ENCODE data around the gene KRTAP13-2.

The KRTAP13-2 gene, protein sequence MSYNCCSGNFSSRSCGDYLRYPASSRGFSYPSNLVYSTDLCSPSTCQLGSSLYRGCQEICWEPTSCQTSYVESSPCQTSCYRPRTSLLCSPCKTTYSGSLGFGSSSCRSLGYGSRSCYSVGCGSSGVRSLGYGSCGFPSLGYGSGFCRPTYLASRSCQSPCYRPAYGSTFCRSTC

DNA sequence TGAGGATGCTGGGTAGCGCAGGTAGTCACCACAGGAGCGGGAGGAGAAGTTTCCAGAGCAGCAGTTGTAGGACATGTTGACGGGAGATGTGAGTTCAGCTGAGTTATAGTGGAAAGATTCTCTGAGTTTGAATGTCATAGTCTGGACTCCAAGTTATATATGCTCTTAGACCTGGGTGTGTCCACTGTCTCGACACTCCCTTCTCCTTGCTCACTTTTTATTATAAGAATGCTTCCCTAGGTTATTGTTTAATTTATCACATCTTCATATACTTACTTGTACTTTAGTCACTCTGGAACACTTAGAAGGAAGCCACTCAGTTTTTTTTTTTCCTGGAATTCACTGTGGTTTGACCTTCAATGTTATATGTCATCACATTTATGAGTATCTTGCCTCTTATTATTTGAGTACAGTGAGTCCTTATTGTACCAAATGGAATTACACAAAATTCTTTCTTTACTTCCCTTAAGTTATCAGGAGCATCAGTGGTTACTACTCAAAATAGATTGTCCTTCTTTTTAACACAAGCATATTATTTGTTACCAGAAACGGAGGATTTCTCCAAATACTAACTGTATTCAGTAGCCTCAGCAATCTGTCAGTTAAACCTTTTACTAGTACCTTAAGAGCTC is at the start of gene KRTAP13-2:
KRTAP13-2 (minus strand) TSS at position 133 of the 632 bp plus-strand sequence; CDS start at position 75, 58 bp downstream.
- no peak for DNase-seq

DNA sequence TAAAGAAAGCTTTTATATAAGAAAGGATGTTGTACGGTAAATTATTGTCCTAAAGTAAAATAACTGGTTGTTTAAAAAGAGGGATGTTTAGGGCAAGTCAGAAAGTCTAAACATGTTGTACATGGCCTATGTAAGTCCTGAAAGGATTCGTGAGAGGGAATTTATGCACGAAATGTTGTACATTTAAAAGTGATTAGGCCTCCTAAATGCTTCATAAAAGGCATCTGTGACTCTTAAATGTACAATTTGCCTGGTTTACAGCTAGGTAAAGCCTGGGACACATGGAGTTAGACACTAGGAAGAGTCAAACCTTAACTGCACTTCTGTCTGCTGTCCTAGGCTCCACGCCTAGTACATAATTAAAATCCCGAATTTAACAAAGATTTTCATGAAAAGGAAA is 43.9 kb upstream of the KRTAP13-2 start:
- no peak for DNase-seq

DNA sequence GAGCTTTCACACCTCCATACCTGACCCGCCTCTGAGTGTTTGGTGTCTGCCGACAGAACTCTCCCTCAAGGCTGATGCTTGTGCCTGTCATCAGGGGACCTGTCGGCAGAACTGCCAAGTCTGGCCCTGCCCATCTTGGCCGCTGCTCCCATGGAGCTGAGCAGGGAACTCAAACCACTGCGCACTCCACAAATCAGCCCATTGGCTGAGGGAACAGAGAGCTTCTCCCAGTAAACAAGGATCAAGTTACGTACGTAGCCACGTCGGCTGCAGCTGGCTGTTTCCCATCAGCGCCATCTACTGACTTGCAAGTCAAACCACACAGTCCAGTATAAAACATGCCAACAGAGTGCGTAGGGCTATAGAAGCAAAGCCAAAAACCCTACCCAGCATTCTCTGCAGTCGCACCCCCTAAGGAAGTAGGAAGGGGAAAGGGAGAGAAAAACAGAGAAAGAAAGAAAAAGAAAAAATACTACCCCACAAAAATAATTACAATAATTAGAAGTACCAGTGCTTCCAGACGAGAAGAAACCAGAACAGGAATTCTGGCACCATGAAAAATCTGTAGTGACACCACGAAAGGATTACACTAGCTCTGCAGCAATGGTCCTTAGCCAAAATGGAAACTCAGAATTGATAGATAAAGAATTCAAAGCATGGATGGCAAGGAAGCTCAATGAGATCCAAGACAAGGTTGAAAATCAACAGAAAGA is 36.9 kb upstream of the KRTAP13-2 start:
- DNase-seq = peak; percentile 59

DNA sequence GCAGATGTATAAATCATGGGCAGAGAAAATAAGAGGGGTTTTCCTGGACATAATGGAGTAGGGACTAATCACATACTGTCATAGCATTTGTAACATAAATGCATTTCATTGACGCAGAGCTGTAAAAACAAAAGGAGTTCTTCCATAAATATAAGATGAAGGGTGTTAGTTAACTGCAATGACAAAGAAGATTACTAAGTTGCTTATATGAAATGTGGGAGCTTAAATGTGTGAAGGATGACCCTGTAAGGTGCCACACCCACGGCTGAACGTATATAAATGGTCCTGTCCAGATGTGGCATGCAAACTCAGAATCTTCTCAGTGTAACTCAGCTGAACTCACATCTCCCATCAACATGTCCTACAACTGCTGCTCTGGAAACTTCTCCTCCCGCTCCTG is 23.7 kb upstream of the KRTAP13-2 start, which contains the start of gene KRTAP13-1:
KRTAP13-1 (plus strand) TSS at position 301 of the 400 bp plus-strand sequence; CDS start at position 357, 56 bp downstream.
- no peak for DNase-seq

DNA sequence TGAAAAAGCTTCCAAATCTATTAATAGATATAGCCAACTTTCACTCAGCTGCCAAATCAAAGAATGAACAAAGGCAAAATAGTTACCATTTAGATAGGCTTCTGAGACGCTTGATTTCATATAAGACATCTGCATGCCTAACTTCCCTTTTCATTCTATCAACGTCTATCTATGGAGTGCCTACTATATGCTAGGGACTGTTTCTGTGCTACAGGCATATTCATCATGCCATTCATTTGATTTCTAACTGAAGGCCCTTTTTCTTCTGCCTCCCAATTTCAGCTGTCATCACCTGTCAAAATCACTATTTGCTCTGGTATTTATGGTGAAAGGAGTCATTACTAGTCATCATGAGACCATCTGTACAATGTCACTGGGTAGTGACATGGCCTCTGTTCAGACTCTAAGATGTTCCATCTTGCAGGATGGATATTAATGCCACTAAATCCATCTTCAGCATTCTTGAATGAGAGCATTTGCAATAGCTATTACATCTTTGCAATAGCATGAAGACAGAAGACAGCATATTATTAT is 19.5 kb upstream of the KRTAP13-2 start:
- DNase-seq = no peak

DNA sequence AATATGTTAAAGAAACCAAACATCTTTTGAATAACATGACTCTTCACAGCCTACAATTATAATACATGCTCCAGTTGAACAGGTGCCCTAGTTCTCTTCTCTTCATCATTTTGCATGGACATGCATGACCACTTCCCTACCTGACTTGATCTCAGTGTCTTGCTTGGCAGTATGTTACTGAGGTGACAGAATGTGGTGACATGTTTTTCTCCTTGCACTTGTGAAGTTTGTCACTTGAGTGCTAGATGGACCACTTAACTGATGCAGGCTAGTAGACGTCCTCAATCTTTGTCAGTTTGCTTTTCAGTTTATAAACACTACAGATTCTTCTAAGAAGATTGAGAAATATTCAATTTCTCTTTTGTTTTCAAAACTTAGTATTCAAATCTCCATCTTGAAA is 10.1 kb upstream of the KRTAP13-2 start:
- no peak for DNase-seq

DNA sequence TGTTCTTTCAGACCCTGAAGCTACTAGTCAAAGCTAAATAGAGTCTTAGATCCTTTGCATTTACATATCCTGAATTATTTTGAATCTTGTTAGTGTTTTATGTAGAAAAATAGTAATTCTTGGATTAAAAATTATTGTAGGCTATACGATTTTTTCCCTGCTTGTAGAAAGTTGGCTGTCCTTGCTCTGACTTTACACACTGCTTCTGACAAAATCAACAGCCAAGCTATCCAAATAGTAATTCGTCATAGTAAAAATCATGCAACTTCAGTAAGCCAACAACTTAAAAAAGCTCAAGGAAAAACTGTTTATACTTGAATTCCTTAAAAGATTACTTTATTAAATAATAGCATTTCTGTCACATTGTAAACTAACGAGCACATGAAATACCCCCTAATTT is 16.2 kb downstream of the KRTAP13-2 start:
- DNase-seq = no peak

DNA sequence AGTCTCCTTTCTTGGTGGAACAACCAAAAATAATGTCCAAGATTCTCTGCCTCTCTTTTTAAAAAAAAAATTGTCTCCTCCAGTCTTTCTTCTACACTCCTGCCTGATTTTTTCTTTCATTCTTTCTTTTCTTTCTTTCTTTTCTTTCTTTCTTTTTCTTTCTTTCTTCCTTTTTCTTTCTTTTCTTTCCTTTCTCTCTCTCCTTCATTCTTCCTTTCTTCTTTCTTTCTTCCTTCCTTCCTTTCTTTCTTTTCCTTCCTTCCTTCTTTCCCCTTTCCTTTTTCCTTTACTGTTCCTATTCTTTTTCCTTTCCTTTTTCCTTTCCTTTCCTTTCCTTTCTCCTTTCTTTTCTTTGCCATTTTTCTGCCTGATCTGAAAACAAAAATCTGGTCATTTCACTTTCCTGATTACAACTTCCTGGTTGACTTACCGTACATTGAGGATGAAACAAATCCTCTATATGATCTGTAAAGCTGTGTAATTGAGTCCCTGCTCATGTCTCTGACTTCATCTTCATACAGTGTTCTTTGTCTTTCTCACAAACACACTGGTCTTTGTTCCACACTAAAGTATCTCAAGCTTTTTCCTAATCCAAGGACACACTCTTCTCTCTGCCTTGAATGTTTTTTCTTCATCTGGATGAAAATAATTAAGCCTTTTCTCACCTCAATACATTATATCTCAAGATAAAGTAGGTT is 17.6 kb downstream of the KRTAP13-2 start:
- no peak for DNase-seq

DNA sequence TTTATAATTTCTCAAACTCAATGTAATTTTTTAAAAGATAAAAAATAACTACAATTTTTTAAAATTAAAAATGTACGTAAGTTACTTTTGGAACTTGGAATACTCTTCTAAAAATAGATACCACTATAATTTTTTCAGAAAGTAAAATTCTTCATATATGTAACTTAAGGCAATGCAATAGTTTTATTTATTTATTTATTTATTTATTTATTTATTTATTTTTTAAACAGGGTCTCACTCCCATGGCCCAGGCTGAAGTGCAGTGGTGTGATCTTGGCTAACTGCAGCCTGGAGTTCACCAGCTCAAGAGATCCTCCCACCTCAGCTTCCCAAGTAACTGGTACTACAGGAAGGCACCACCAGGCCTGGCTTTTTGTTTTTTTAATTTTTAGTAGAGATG is 20.5 kb downstream of the KRTAP13-2 start:
- no peak for DNase-seq

DNA sequence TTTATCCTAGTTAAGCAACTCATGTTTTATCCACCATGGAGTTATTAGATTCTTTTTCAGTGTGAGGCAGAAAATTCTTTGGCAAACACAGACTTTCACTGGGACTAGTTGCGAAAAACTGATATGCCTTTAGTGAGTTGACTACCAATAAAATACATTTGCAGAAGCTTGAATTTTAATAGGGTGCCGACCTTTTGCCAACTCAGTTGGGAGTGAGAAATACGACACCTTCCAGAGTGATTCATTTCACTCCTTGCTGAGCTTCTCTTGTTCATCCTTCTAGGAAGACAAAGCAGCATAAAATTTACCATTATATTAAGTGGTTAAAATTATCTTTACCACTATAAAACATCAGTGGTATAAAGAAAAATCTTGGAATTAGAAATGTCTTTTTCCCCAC is 22.5 kb downstream of the KRTAP13-2 start:
- DNase-seq = no peak

DNA sequence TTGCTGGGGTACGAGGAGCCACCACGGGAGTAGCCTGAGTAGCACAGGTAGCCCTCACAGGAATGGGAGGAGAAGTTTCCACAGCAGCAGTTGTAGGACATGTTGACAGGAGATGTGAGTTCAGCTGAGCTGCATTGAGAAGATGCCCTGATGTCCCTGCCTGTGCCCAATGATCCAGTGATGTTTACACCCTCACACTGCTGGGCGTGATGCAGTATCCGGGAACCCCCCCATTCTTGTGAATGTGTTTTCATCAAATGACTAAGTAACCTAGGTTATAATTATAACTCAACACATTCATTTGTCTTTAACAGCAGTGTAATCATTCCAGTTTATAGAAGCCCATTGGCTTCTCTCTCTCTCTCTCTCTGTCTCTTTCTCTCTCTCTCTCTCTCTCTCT is 23.6 kb downstream of the KRTAP13-2 start, which contains the start of gene KRTAP23-1:
KRTAP23-1 (minus strand) TSS at position 101 of the 400 bp plus-strand sequence; CDS start at position 101, 0 bp downstream.
- DNase-seq = no peak

DNA sequence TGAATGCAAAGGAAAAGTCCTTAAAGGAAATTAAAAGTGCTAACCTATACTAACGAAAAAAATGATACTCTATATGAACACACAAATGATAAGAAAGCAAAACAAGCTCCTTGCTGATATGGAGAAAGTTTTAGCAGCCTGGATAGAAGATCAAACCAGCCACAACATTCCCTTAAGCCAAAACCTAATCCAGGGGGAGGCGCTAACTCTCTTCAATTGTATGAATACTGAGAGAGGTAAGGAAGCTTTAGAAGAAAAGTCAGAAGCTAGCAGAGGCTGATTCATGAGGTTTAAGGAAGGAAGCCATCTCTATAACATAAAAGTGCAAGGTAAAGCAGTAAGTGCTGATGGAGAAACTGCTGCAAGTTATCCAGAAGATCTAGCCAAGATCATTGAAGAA is 27.1 kb downstream of the KRTAP13-2 start:
- no peak for DNase-seq

DNA sequence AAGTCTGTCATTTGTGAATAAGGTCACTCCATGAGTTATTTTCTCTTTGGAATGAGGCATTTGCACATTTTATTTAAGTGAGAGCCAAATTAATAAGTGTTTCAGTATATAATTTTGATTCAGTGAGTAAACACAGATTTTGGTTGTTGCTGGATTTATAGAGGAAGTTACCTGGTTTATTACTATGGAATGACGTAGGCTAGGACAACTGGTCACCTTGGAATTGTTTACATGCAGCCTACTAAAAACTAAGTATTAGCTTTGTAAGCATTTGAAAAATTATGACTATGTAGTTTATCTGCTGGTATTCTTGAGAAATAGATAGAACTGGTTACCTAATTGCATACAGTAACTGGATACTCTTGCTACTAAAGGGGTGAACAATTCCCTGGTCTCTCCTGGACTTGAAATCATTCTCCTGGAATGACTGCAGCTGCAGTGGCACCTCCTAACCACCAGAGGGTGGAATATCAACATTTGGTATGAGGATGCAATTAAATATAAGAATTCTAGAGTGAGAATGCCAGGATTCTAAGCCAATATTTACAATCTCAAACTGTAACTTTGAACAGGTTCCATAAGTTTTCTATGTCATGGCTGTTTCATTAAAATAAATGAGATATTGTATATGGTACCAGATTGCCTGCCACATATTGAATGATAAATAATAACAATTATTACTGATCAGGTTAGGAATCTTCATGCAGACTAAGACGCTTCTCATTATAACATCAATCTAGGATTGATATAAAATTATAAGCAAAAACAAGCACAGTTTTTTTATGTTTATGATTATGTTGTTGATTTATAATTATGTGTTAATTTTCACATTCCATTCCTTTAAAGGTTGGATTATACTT is 31.1 kb downstream of the KRTAP13-2 start:
- peak; percentile 9 for DNase-seq

DNA sequence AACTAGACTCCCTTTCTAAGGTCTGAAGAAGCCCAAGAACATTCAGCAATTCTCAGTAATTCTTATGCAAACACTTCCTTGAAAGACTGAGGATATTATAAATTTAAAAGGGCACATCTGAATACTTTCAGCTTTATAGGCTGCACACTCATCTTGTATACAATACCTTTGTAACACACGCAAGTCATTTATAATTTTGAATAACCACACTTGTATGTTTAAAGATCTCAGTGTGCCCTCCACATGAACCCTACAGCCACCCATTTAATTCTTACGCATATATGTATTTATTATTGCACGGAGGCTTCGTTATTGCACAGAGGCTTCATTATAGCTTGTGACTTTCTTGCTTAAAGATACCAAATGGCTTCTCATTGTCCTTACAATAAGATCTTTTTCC is 33.4 kb downstream of the KRTAP13-2 start:
- no peak for DNase-seq

DNA sequence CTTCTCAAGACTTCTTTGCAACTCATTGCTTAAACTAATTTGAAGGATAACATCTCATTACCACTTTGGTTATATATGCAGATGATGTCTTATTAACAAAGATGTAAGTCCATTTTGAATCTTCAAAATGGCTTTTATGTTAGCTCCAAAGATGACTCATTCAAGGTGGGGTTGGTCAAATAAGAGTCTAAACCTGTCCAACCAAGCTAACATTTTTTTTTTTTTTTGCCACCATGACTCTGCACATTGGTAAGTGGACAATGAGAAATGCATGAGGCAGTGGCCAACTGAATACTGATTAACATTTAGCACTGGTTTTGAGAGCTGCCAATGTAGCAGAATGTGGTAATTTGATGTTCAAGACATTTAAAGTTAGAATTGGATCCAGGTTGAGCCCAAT is 34.3 kb downstream of the KRTAP13-2 start:
- no peak for DNase-seq

DNA sequence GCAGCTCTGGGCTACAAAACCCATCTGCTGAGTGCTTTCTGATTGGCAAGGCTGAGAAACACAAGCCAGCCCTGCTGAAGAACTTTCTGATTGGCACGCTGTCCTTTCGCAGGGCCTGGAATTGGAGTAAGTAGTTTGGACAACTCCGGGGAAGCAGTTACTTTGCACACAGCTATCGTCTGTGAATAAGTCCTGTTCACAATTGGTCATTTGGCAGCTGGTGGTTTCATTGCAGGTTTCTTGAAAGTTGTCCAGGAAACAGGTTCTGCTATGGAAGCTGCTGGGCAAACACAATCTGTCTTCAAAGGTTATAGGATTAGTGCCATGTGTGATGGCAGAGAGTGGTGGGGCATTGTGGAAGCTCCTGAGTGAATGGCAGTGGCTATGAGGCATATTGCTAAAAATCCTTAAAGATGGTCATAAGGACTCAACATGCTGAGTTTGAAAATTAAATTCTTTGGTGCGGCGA is 34.8 kb downstream of the KRTAP13-2 start, which contains the start of gene KRTAP27-1:
KRTAP27-1 (minus strand) TSS at position 419 of the 469 bp plus-strand sequence; CDS start at position 393, 26 bp downstream.
- no peak for DNase-seq

DNA sequence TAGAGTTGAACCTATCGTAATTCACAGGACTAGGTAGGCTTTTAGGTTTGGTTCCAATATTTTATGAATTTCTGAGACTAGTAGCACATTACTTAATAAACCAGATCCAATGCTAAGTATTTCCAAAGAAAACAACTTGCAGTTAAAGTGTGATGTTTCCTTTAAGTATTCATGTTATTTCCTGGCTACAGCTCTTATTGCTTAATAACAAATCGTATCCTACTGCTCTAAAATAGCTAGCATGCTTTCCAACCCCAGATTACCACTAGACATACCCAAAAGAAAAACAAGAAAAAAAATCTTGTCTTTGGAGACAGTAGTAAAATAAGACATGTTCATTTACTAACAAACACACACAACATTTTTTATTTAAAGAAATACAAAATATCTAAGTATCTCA is 35.5 kb downstream of the KRTAP13-2 start:
- DNase-seq = no peak

DNA sequence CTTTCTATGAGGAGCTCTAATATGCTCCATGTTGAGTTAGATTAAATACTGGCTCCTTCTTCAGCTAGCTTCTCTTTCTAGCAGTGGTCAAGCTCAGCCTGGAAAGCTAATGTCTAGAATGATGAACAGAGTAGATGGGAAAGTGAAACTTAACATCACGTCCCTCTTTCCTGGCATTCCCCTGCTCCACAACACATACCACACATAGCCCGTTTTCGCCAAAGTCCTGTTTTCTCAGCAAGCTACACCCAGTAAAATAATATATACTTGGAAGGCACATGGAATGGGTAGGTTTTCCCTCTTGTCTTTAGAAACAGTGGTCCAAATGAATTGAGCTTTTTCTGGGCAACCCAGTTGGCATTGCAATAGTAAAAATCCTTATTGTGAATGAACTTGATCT is 38.3 kb downstream of the KRTAP13-2 start:
- DNase-seq = no peak

DNA sequence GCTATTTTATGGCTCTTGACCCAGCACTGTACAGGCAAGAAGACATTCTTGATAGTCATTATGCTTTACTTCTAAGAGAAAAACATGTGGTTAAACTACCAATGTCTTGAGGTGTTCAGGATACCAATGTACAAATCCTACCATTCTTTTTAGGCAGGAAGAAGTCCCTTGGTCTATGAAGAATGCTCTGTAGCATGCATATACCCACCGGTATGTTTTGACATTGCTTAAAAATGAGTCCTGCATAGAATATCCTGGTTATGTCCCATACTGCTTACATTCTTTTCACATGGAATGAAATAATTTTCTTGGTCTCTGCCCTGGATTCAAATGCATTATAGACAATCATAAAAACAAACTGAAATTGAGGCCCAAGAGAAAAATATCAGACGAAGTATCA is 39.4 kb downstream of the KRTAP13-2 start:
- no peak for DNase-seq

DNA sequence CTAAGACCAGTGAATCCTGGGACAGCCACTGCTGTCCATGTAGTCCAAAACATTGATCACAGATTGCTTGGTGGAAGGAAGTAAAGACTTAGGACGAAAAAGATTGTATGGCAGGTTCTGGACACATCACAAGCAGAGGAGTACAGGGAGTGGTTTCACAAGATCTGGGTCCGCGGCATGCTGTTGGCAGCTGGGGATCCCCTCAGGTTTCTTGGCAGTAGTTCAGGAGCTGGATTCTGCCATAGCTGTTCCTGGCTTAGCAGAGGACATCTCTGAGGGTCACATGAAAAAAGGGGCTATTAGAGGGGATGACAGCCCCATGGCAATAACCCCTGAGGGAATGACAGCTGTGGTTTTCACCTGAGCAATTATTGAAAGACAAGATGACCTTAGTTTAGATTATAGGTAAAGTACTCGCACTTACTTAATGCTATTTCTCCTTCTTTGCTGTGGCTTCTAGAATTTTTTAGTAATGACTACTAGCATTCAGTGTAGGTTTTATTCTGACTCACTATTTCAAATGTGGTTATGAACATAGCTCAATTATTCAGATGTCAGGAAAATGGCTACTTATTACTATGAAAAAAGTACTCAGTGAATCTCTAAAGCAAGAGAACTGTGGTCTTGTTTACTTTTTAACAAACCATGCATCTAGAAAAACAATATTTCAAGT is 42.7 kb downstream of the KRTAP13-2 start:
- no peak for DNase-seq

DNA sequence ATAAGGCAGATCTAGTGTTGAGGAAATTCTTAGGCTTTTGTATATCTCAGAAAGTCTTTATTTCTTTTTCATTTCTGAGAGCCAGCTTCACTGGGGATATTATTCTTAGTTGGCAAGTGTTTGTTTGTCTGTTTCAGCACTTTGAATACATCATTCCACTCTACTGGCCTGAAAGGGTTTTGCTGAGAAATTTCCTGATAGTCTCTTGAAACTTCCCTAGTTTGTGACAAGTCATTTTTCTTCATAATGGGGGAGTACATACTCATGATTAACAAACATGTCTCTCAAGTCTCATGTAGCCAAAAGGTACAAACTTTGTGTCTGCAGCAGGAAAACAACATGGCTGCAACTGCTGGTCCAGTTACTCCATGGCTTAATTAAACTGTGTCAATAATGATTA is 45.7 kb downstream of the KRTAP13-2 start:
- no peak for DNase-seq
